GM21381 (cell line): Measurements from ENCODE around the gene LETM1.

Source experiments
- ATAC-seq: cut with Tn5 transposase; IDR thresholded peaks from one replicate; pipeline ENCODE4 v1.9.1; 2021; ENCODE audit warnings: mild to moderate bottlenecking, moderate library complexity; ENCODE audit not compliant: unreplicated experiment

The LETM1 gene

DNA sequence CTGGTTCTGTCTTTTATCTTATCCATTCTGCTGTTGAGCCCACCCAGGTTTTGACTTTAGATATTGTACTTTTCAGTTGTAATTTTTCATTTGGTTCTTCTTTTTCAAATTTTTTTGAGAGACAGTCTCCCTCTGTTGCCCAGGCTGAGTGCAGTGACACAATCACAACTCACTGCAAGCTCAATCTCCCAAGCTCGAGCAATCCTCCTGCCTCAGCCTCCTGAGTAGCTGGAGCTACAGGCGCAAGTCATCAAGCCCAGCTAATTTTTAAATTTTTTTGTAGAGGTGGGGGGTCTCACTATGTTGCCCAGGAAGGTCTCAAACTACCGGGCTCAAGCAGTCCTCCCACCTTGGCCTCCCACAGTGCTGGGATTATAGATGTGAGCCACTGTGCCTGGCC, 25.7 kb downstream of the LETM1 start:
- ATAC-seq, result no peak

DNA sequence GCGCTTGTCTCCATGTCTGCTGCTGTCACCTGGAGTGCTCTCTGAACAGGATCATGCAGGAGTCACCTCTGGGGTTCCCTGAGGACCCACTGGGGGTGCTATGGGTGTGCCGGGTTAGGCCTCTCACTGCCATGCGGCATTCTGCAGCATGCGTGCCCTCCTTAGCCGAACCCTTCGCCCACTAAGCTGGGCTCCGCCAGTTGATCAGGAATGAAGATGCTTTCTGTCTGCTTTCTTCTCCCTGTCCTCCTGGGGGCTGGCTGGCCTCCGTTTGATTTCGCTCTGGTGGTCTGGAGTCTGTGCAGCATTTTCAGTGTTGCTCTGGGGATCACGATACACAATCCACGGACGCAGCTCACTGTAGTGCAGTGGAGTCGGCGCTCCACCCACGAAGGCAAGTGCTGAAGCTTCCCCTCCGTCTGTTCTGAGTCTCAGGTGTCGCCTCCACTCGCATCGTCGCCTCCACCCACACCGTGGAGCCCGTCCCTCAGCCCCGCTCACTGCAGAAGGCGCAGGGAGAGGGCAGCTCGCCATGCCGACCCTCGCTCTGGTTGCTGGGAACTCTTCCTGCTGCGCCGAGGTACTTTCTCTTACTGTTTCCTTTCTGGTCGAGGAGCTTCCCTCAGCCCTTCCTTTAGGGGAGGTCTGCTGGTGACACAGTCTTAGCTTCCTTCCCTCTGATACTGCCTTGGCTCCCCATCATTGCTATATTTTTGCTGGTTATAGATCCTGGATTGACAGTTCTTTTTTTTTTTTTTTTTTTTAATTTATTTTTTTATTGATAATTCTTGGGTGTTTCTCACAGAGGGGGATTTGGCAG, 29.2 kb downstream of the LETM1 start:
- ATAC-seq, result no peak

DNA sequence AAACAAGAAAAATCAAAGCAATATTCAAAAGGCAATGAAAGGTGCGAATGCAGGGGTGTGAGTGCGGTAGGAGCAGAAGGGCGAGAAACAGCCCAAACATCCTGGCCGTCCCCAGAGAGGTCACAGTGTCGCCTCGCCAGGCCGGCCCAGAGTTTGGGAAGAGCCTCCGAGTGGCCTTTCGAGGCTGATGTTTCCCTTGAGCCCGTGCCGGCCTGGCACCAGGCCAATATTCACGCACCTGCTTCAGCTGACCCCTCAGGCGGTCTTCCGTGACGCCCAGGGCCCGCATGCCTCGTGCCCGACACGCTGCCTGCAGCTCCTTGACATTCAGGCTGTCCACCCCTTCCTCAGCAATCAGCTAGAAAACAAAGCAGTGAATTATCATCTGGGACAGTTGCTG, 30.6 kb downstream of the LETM1 start:
- ATAC-seq, result no peak

- no peak for ATAC-seq
Measured at GRCh38 chr4:1824746-1825145, 31.2 kb downstream of the LETM1 start.

DNA sequence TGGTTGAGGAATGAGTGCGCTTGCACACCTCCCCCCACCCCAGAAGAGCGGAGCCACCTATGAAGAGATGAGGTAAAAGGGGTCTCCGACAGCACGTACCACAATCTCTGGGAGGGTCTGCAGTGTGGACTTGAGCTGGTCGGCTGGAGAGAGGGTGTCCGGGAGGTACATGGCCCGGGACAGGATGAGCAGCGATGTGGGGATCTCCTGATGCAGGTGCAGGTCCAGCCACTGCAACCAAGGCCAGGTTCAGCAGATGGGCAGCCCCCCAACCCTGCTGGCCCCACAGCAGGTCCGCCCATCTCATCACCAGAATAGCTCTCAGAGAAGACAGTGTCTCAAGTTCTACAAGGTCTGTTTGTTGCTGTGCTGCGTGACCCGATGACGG, 32.4 kb downstream of the LETM1 start:
- ATAC-seq, result no peak

DNA sequence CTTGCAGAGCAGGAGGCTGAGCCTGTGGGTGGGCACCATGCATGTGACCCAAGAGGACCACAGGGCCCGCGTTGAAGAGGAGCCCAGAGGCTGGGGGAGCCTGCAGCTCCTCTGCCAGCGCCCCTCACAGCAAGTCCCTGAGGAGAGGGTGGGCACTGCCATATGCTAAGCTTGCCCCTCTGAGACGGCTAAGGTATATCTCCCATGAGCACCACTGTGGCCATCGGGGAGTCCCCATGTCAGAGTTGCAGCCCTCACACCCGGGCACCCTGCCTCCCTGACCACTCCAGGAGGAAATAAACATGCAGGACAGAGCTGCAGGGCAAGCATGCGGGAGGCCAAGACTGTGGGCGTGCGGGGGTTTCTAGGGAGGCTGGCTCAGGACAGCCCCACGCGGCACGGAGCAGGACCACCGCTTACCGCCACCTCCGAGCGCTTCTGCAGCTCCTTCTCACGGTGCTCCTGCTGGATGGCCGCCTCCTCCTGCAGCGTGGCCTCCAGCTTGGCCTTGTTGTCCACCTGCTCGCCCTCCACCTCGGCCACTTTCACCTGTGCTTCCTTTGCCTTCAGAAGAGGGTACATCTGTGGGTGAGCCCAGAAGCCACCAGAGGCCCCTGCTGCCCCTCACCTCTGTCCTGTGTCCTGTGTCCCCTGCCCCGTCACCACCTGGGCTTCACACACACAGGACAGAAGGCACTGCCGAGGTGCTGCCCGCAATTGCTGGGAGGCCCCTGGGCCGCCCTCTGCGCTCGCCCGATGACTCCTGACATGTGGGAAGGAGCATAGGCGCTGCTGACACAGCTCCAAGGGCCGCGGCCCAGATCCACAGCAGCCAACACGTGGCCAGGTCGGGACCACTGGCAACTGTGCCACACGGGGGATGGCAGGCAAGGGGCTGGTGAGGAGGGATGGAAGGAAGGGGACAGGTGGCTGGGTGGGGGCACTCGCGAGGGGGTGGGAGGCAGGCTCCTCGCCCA, 33.1 kb downstream of the LETM1 start:
- ATAC-seq, result no peak

- no peak for ATAC-seq
Measured at GRCh38 chr4:1821679-1822567, 34.0 kb downstream of the LETM1 start.

GRCh38 chr4:1819816-1820215, 36.1 kb downstream of the LETM1 start:
- ATAC-seq, result no peak

DNA sequence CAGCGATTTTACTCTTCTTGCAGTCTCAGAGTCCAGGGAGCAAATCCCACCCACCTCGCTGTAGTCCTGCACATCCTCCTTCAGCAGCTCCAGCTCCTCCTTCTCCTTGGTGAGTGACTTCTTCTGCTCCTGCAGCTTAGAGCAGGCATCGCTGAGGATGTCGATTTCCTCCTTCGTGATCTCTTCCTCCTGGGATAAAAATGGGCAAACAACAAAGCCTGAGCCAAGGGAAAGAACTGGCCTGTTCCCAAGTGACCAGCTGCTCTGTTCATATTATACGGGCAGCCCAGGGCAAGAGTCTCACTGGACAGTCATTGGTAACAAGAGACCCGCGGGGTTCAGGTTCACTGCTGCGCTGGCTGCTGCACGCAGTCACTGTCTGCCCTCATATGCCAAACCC, 36.7 kb downstream of the LETM1 start:
- ATAC-seq, result no peak

GRCh38 chr4:1815997-1816860, 39.7 kb downstream of the LETM1 start:
- no peak for ATAC-seq

DNA sequence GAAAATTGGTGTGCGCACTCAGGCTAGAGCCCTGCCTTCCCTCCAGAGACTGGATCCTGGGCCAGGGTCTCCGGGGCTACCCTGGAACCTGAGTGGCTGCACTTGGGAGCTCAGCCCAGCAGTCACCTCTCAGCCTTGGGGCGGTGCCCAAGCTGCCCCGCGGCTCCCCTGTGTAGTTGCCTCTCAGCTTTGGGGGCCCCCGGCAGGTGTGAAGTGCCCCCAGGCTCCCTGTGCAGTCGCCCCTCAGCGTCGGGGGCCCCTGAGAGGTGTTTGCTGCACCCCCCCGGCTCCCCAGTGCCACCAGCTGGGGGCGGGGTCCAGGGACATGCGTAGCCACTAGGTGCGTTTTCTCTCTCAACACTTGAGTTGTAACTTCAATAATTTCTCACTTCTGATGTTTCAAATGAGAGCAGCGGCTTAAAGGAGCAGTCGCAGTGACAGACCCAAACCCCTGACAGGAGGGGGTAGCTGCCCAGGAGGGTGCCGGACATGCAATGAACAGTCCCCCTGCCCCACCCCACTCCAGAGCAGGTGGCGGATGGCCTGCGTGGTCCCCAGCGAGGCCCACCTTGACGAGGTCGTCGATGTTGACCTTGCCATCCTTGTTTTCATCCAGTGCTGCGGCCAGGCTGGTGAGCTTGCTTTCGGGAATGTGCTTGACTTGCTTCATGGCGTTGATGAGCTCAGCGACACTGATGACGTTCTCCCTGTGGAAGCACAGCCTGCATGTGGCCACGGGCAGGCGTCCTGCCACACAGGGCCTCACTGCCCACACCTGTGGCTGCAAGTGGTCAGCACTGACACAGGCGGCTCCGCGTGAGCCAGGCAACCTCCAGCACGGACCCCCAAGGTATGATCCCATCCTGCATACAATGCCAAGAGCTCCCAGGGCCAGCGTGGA, 40.6 kb downstream of the LETM1 start:
- ATAC-seq, result no peak

GRCh38 chr4:1814453-1814852, 41.5 kb downstream of the LETM1 start:
- no peak for ATAC-seq

DNA sequence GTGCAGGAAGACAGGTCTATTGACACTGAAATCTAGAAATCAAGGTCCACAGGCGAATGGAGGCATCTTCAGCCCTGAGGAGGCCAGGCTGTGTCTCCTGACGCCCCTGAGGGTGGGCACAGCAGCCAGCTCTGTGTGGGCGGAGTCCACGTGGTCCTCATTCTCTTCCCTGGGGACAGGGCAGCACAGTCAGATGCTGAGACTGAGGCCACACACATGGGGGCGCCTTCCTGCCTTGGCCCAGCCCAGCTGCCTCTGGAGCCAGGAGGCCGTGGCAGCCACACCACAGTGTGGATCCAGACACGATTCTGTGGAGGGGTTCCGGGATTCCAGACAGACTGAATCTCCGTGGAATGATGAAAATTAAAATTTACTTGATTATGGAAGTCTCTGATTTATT, 42.0 kb downstream of the LETM1 start:
- no peak for ATAC-seq

DNA sequence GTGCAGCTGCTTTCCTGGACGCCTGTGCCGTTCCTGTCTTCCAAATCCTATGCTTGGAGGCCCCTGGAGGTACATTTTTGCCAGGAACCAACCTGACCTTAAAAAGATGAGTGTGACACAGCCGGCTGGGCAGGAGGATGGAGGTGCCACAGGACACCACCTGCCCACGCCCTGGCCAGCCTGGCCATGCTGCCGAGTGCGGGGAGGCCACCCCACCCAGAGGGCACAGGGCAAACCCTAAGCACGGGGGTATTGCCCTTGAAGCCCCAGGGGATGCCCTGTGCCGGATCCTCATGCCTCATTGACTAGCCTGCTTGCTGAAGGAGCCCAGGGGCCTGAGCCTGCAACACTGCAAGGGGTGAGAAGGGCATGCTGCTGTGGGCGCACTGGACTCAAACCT, 42.7 kb downstream of the LETM1 start:
- no peak for ATAC-seq

GRCh38 chr4:1812720-1813119, 43.2 kb downstream of the LETM1 start:
- ATAC-seq, result no peak

GRCh38 chr4:1810765-1811164, 45.2 kb downstream of the LETM1 start:
- ATAC-seq, result no peak

- ATAC-seq, result no peak
Measured at GRCh38 chr4:1809754-1810502, 46.0 kb downstream of the LETM1 start.
